ENCODE data around the gene P3H3. TPM values are rescaled to one million over a fixed set of nuclear protein-coding genes. Genes with fewer than 3 reads are reported as not detected.

Gene P3H3
- polyA plus RNA-seq, 2 of the 4 experiments (the other 2 are of a cell fraction) = 8.6 to 21.9 TPM

GRCh38 chr12:6863033-6863432 is 34.8 kb downstream of the P3H3 start:
- ChIA-PET CTCF (interaction anchor here (1.0 to 2.2 kb wide), 3 partner anchors 9 to 30 kb away, joined by 3 to 15 read pairs (median 3); partner anchors contain the start of gene SPSB2), POLR2A (no interaction called here)
- no peak for ATAC-seq
- TF ChIP-seq FOSL2 (IDR thresholded peaks at IDR 0.05) (no peak), FOSL2 (CRISPR knock-in tag; IDR thresholded peaks at IDR 0.05) (no peak), E2F6 (IDR thresholded peaks at IDR 0.05; ENCODE audit: borderline replicate concordance, low read depth) (no peak), HMGXB4 (CRISPR knock-in tag; IDR thresholded peaks at IDR 0.05; ENCODE audit: borderline replicate concordance) (no peak), REST (IDR thresholded peaks at IDR 0.05) (no peak), CHD4 (IDR thresholded peaks at IDR 0.05; ENCODE audit: borderline replicate concordance) (no peak), TFCP2L1 (CRISPR knock-in tag; IDR thresholded peaks at IDR 0.05) (no peak), ZSCAN20 (CRISPR knock-in tag; IDR thresholded peaks at IDR 0.05) (no peak), EP300 (IDR thresholded peaks at IDR 0.05) (no peak), BCL3 (IDR thresholded peaks at IDR 0.05) (no peak), ZNF302 (CRISPR knock-in tag; IDR thresholded peaks at IDR 0.05) (no peak), CBX8 (IDR thresholded peaks at IDR 0.05) (no peak), NR3C1 (IDR thresholded peaks at IDR 0.05) (no peak), USF2 (IDR thresholded peaks at IDR 0.05) (no peak), HOXB13 (CRISPR knock-in tag; IDR thresholded peaks at IDR 0.05; ENCODE audit: low read depth) (no peak), MAFK (IDR thresholded peaks at IDR 0.05; ENCODE audit: partially characterized antibody) (no peak), TP53 (CRISPR knock-in tag; IDR thresholded peaks at IDR 0.05) (no peak), FOXS1 (CRISPR knock-in tag; IDR thresholded peaks at IDR 0.05) (no peak)
- Histone ChIP-seq H3K9me3 (no peaks in the 10 kb centered on the region), H3K4me1 (peaks cover 10% of the 10 kb centered on the region), H3K4me2 (no peak overlapping the region), H3K4me3 (no peak overlapping the region), H3K27ac (no peak overlapping the region)
- DNase-seq (ENCODE audit: low read depth in 1 of 2, low spot score in 1 of 2) = no peak
- WGBS (ENCODE audit: missing lambda C conversion rate) = 89% methylated on average over 11 of the region's 11 CpGs
- no peak for FAIRE-seq

Data from A549 (cell line).